Fibroblast of skin of right quadriceps (primary cell): ENCODE results near the gene RBAK.
A peak's percentile ranks its signal among the peaks of the same experiment; 100 is the strongest.
"Not testable (repeated sequence)": the region's sequence is repeated elsewhere in the genome, so short reads cannot be mapped to it uniquely, and the experiment has no call there.

Source experiments
- DNase-seq: peaks from one replicate; pipeline ENCODE4 v3.0.0-alpha.2; 2013

RBAK gene

GRCh38 chr7:5045558-5046396 is at the start of gene RBAK:
Gene RBAK (plus strand): TSS chr7:5045860. CDS start chr7:5048077, 2,217 bp downstream.
- peak; percentile 94 for DNase-seq

GRCh38 chr7:4996696-4997222 is 48.9 kb upstream of the RBAK start:
- no peak for DNase-seq

GRCh38 chr7:4998244-4998643 is 47.4 kb upstream of the RBAK start:
- no peak for DNase-seq

GRCh38 chr7:4998910-4999309 is 46.8 kb upstream of the RBAK start:
- no peak for DNase-seq

- DNase-seq: no peak
These were observed 46.2 kb upstream of the RBAK start for GRCh38 chr7:4999369-4999950.

GRCh38 chr7:5001003-5001402 is 44.7 kb upstream of the RBAK start:
- no peak for DNase-seq

- no peak for DNase-seq
These were observed 43.7 kb upstream of the RBAK start for GRCh38 chr7:5001911-5002310.

- DNase-seq: no peak
These were observed 40.6 kb upstream of the RBAK start for GRCh38 chr7:5005066-5005465.

- DNase-seq: no peak
These were observed 32.7 kb upstream of the RBAK start for GRCh38 chr7:5012985-5013384.

GRCh38 chr7:5015936-5016335 is 29.7 kb upstream of the RBAK start:
- not testable (repeated sequence) for DNase-seq

- not testable (repeated sequence) for DNase-seq
These were observed 28.0 kb upstream of the RBAK start for GRCh38 chr7:5017626-5018025.

GRCh38 chr7:5020098-5020497 is 25.6 kb upstream of the RBAK start:
- no peak for DNase-seq

- not testable (repeated sequence) for DNase-seq
These were observed 24.6 kb upstream of the RBAK start for GRCh38 chr7:5020976-5021550.

- DNase-seq: not testable (repeated sequence)
These were observed 22.0 kb upstream of the RBAK start for GRCh38 chr7:5023626-5024025.

GRCh38 chr7:5027796-5028410 is 17.8 kb upstream of the RBAK start:
- DNase-seq: peak; percentile 13

GRCh38 chr7:5033186-5033585 is 12.5 kb upstream of the RBAK start:
- not testable (repeated sequence) for DNase-seq

GRCh38 chr7:5035276-5035675 is 10.4 kb upstream of the RBAK start:
- no peak for DNase-seq

GRCh38 chr7:5036446-5036845 is 9.2 kb upstream of the RBAK start:
- no peak for DNase-seq

GRCh38 chr7:5041047-5041446 is 4.6 kb upstream of the RBAK start:
- no peak for DNase-seq

GRCh38 chr7:5043661-5044060 is 2.0 kb upstream of the RBAK start:
- no peak for DNase-seq

GRCh38 chr7:5046397-5046732 is 705 bp downstream of the RBAK start:
- DNase-seq: not testable (repeated sequence)

- DNase-seq: not testable (repeated sequence)
These were observed 1.5 kb downstream of the RBAK start for GRCh38 chr7:5047127-5047526.

- no peak for DNase-seq
These were observed 5.0 kb downstream of the RBAK start for GRCh38 chr7:5050676-5051075.

GRCh38 chr7:5051731-5052130 is 6.1 kb downstream of the RBAK start:
- DNase-seq: not testable (repeated sequence)
